Measurements from ENCODE around the gene ZFAND6.
"Not testable (repeated sequence)": the region's sequence is repeated elsewhere in the genome, so short reads cannot be mapped to it uniquely, and the experiment has no call there.

Gene ZFAND6

DNA sequence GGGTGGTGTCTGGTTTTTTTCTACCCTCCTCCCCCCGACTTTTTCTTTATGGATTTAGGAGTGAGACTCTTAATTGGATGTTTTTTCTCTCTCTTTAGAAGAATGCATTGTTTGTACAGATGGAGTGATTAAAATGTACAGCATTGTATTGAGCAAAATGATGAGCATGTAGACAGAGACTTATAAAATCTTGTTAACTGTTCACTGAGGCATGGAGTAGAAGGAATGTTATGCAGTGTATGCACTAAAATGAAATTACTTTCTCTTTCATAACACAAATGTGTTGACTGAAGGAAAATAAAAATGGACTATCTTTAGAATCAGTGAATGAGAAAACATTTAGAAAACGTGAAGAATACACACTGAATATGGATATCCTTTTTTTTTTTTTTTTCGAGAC is 39.8 kb downstream of the ZFAND6 start:
- no peak for DNase-seq (ENCODE audit: low spot score)

DNA sequence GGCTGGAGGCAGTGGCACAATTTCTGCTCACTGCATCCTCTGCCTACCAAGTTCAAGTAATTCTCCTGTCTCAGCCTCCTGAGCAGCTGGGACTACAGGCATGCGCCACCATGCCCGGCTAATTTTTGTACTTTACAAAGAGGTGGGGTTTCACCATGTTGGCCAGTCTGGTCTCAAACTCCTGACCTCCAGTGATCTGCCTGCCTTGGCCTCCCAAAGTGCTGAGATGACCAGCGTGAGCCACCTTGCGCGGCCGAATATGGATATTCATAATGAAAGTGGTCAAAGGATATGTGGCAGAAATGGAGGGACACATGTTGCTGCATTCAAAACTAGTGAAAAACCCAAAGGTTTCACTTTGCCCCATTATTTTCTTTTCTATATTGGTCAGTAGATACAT is 40.2 kb downstream of the ZFAND6 start:
- not testable (repeated sequence) for DNase-seq (ENCODE audit: low spot score)

DNA sequence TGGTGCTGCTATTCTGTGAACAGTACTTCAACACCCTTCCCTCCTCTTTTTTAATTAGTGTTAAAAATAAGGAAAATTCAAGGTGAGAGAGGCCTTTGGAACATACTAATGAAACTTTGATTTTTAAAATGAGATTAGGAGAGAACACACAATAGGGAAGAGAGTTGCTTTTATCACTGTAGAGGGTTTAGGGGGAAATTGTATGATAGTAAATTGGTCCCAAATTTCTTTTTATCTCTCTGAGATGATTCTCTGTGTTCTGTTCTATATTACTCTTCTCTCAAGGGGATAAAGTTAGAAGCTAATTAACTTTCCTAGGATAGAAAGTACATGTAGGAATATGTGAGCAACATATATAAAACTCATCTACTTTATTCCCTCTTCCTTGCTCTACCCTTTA is 40.8 kb downstream of the ZFAND6 start:
- no peak for DNase-seq (ENCODE audit: low spot score)

DNA sequence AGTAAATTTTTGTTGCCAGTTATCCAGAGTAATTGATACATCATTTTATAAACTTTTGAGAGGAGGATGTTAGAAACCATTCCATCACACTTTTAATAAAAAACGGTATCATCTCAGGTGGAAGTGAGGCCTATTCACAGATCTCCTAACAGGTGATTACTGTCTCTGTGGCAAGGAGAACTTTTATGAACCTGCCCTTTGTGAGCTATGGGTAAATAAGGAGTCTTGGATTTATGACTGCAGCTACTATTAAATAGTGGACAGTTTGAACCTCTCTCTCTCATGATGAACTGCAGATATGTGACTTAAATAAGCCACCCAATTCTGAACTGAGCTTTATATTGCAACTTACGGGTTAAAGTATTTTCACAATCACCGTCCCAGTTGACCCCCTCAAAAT is 45.7 kb downstream of the ZFAND6 start:
- DNase-seq (ENCODE audit: low spot score), result no peak

DNA sequence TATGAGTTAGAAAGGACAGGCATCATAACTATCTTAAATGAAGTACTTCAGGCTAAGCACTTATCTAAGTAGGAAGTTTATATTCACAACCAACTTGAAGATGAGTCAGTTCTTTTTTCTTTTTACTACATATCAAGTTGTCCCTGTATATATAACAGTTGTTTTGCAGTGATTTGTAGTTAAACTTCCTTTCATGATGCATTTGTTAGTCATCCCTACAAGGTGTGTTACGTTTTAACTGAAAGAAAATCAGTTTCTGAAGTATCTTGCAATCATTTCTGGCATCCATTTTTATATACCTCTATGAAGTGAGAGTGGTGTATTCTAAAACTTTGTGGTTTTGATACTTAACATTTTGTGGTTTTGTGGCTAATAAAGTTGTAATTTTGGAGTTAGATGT is 46.1 kb downstream of the ZFAND6 start:
- no peak for DNase-seq (ENCODE audit: low spot score)

DNA sequence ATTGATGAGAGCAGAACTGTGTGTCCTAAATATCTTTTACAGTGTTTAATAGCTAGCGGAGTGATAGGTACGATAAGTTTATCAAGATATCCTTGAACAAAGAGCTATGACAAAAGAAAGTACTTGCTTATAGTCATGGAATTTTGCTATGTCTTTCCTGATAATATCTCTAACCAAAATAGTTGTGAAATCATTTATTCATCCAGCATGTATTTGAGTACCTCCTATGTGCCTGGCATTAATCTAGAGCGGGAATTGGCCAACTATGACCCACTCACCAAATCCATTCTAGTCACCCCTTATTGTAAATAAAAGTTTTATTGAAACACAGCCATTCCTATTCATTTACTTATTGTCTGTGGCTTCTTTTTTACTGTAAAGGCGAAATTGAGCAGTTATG is 46.6 kb downstream of the ZFAND6 start:
- DNase-seq (ENCODE audit: low spot score), result no peak

DNA sequence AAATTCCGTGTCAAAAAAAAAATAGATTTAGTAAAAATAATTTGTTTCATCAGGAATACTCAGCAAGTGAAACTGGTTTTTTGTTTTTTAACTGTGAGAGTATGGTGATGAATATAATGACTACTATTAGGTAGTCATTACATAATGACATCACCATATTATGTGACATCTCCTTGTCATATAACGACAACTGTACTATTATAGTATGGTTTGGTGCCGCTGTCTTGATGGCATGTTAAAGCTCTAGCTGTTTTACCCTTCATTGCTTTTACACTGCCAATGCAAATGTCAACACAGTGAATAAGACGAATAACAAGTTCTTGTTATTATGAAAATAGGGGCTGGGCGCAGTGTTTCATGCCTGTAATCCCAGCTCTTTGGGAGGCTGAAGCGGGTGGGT is 47.7 kb downstream of the ZFAND6 start:
- no peak for DNase-seq (ENCODE audit: low spot score)

DNA sequence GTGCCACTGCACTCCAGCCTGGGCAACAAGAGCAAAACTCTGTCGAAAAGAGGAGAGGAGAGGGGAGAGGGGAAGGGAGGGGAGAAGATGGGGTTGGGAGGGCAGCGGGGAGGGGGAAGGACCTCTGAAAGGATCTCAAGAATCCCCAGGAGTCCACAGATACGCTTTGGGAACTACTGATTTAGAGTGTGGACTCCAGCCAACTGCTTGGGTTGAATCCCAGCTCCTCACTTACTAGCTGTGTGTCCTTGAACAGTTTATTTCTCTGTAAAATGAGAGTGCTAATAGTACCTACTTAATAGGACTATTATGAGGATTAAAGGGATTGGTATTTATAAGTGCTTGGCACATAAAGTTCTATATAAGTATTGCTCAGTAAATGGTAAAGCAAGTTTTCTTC is 48.3 kb downstream of the ZFAND6 start:
- no peak for DNase-seq (ENCODE audit: low spot score)

DNA sequence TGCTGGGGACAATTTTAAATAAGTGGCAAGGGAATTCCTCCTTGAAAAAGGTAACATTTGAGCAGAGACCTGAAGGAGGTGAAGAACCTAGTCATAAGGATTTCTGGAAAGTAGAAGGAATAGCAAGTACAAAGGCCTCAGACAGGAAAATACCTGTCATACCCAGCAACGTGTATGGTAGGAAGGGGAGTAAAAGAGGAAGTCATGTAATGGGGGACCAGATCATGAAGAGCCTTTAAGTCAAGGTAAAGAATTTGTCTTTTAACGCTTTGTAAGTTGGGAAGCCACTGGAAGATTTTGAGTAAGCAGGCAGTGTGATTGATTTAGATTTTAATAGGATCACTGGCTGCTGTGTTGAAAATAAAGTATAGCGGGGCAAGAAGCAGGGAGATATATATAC is 49.9 kb downstream of the ZFAND6 start:
- DNase-seq (ENCODE audit: low spot score), result no peak

DNA sequence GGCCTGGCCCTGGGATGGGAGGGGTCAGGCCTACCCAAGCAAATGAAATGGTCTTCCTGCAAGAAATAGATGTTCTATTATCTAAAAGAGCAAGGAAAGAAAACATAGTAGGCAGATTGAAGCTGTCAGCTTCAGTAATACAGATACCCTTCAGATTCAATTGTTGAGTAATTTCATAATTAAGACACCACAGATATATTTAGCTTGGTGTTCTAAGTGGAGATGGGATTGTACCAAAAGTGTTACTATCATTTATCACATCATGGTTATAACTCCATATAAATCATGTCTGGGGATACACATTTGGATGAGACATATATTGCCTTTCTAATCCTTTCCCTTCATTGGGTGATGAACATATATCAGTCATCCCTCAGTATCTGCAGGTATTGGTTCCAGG is 51.4 kb downstream of the ZFAND6 start:
- no peak for DNase-seq (ENCODE audit: low spot score)

DNA sequence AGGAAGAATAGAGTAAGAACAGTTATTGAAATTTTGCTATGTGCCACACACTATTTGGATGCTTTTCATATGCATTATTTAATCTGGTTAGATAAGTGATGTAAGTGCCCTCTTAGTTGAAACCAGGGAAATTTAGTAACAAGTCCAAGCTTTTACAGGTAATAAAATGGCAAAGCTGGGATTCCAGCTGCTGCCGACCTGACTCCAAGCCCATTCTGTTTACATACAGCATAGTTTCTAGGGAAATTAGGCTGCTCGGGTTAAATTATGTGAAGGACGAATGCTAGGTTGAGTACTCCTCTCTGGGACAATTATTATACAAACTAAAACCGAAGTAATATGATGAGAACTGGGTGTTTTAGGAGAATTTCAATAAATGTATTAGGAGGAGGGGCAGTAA is 54.6 kb downstream of the ZFAND6 start:
- no peak for DNase-seq (ENCODE audit: low spot score)

DNA sequence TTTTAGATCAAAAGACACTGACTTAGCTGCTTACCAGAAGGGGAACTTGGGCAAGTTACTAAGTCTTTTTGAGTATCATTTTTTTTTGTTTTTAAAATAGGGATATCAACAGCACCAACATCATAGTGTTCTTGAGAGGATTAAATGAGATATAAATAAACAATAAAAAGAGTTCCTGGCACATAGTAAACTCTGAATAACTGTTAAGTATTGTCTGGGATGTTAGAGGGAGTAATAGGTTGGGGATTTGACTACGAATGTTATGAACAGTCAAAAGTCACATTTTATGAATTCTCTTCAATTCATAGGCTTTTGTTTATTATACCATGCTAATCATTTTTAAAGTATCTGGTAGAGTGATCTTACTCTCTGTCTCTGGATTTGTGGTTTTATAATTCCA is 55.5 kb downstream of the ZFAND6 start:
- no peak for DNase-seq (ENCODE audit: low spot score)

DNA sequence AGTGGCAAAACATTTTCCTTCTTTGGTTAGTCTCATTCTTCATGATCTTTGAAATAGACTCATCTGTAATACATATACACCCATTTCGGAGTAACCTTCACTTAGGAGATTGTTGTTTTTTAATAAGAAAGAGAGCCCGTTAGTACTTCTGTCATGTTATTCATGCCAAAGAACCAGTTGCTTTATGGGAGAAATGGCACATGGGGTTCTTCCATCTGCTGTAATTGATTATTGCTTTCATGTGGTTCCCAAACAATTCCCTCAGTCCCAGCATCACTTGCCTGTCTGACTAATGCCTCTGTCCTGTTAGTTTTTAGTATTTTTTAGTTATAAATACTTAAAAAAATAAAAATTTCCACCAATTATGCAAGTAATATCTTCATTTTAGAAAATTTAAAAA is 59.5 kb downstream of the ZFAND6 start:
- DNase-seq (ENCODE audit: low spot score), result no peak

DNA sequence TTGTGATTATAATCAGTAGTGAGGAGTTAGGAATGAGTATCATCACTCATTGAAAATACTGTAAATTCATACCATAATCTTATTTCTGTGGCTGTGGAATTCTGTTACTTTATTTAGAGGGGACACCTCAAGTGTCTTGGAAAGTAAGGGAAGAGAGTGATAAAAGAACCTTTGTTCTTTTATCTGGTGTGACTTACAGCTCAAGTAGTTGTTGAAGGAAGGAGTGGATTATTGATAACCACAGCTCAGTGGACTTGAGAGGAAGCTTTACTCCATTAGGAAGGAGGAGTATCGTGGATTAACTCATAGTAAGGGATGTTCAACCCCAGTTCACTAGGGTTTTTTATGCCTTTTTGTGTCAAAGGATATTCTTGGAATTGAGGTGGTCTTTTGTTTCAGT is 61.2 kb downstream of the ZFAND6 start:
- DNase-seq (ENCODE audit: low spot score), result no peak

DNA sequence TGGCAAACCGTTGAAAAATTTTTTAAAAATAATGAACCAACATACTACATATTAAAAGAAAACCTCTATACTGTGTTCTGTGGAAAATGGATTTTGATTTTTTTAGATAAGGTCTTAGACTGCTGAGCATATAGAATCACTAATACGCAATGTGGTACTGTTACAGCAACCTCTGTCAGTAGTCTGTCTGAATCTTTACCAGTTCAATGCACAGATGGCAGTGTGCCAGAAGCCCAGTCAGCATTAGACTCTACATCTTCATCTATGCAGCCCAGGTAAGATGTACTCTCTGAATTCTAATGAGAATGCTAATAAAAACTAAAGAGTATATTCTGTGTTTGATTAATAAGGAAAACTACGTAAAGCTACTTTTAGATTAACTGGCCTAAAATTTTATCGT is 62.1 kb downstream of the ZFAND6 start:
- DNase-seq (ENCODE audit: low spot score), result peak; percentile 19

DNA sequence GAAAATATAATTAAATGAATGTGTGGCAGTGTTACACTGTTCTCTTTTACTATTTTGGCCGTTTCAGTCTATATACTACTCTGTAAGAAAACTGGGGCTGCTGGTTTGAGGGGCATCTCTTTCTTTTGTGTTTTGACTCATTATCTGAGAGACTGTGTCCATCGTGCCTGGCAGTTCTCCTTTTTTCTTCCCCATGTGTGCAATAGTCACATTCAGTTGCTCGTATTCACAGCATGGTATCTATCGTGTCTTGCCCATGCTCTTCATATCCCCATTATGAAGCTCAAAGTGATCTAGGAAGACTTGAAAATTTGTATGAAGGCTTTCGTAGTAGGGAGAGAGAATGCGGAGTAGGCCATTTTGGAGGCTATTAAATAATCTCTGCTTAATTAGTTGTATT is 63.6 kb downstream of the ZFAND6 start:
- DNase-seq (ENCODE audit: low spot score), result no peak

DNA sequence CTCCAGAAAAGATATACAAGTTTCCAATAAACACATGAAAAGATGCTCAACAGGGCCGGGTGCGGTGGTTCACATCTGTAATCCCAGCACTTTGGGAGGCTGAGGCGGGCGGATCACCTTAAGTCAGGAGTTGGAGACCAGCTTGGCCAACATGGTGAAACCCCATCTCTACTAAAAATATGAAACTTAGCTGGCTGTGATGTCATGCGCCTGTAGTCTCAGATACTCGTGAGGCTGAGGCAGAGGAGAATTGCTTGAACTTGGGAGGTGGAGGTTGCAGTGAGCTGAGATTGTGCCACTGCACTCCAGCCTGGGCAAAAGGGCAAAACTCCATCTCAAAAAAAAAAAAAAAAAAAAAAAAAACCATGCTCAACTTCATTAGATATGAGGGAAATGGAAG is 67.8 kb downstream of the ZFAND6 start:
- DNase-seq (ENCODE audit: low spot score), result not testable (repeated sequence)

DNA sequence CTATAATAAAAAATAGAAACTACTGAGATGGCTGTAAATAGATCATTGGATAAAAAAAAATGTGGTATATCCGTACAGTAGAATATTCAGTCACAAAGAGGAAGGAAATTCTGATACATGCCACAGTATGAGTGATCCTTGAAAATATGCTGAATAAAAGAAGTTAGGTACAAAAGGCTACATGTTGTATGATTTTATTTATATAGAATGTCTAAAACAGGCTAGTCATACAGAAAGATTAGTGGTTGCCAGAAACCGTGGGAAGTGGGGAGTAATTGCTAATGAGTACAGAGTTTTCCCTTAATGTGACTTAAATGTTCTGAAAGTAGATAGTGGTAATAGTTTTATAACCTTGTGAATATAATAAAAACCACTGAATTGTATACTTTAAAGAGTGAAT is 68.4 kb downstream of the ZFAND6 start:
- no peak for DNase-seq (ENCODE audit: low spot score)

DNA sequence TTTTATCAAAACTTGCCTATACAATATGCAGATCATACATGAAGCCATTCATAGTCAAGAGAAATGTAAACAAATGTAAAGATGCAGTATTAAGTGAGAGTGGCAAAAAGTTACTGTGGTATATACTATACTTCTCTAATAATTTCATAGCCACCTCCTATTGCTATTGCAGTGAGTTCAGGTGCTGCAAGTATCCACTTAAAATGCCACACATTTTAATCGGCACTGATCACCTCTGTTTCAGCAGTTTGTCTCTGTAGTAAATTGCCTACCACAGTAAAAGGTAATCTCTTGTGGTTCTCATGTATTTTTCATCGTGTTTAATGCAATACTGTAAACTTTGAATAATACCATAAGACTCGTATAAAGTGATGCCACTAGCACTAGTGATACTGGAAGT is 72.9 kb downstream of the ZFAND6 start:
- DNase-seq (ENCODE audit: low spot score), result no peak

DNA sequence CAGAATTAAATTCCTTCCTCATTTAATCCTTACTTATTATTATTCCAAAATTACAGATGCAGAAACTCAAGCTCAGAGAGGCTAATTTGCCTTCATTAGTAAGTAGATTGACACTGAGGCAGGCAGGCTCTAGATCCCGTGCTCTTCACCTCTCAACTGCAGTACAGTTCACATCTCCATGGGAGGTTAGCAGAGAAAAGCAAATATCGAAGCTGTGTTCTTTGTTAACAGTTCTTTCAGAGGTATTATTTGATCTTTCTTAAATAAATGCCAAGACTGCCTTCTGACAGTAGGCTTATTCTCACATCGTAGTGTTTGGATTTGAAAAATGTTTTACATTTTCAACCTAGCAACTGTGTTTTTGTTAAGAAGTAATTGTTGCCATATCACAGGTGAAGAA is 77.4 kb downstream of the ZFAND6 start:
- no peak for DNase-seq (ENCODE audit: low spot score)

DNA sequence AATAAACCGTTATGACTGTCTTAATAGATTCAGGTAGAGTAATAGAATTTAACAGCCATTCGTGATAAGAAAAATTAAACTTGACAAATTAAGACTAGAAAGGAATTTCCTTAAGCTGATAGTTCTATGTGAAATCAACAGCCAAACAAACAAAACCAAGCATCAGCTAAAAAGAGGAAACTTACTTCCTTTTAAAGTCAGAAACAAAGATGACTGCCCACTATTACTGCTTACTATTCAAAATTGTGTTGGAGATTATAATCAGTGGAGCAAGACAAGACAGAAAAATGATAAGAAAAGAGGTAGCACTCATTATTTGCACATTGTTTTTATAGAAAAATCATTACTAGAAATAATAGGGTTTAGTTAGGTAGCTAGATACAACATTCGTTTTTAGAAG is 79.5 kb downstream of the ZFAND6 start:
- DNase-seq (ENCODE audit: low spot score), result no peak

DNA sequence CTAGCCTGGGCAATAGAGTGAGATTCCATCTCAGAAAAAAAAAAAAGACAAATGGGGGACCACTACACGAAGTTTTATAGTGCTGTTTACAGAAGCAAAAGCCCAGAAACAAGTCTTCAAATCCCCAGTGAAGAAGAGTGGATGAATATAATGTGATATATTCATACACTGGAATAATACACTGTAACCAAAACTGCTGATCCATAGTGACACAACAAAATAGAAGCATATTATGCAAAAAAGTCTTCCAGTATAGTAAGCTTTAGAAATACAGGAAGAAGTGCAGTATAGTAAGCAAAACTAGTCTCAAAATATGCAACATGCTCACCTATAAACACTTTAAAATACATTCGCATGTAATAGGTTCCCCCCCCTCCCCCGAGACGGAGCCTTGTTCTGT is 81.4 kb downstream of the ZFAND6 start:
- no peak for DNase-seq (ENCODE audit: low spot score)

DNA sequence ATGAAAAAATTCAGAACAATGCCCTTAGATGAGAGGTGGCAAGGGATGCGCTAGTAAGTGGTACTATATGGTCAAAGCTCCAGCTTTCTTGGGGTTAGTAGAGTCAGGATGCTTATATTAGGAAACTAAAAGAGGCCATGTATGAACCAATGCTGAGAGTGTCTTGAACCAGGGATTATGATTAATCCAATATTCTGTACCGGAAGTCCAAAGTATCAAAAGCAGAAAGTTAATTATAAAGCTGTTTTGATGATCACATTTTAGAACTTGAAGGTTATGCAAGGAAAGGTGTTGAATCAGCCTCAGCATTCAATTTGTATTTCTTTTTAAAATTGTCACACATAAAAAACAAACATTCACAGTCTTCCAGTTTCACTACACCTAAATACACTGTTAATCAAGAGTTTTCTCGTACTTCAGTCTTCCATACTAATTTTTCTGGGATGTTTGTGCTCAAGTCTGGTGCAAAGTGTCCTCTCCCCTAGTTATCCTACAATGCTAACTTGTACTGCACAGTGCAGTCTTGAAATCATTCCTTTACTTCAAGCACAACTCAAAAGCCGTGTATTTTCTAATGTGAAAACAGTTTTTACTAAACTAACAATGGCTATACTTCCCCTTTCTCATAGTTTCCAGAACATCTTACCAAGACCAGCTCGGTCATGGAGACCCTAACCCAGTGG is 82.6 kb downstream of the ZFAND6 start:
- no peak for DNase-seq (ENCODE audit: low spot score)

DNA sequence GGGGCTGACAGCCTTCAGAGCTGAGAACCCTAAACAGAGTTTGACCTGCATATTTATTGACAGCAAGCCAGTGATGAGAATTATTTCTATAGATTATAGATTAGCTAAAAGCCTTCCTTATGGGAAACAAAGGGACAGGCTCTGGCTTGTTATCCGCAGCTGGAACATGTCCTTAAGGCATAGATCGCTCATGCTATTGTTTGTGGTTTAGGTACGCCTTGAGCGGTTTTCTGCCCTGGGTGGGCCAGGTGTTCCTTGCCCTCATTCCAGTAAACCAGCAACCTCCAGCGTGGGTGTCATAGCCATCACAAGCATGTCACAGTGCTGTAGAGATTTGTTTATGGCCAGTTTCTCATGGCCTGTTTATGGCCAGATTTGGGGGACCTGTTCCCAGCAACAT is 83.2 kb downstream of the ZFAND6 start:
- no peak for DNase-seq (ENCODE audit: low spot score)

DNA sequence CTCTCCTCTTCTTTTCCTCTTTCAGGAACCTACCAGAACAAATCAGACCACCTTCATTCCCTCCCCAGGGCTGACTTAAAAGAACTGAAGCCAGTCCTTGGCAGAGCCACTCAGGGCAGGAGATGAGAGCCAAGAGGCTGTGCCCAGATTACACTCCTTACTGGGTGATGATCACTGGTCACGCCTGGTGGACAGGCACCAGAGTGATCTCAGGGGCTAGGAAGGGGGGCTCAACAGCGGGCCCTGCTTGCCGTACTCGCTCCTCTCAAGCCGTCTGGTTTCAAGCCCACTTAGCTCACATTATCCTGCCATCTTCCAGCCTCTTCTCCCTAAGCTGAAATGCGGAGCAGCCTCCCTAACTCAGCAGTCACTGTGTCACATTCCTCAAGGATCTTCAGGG is 91.7 kb downstream of the ZFAND6 start:
- no peak for DNase-seq (ENCODE audit: low spot score)
